Measurements from ENCODE around the gene GIGYF1. TPM values are rescaled to one million over a fixed set of nuclear protein-coding genes. Genes with fewer than 3 reads are reported as not detected.

Gene GIGYF1
- total and polyA plus RNA-seq, 5 donors from 2014 or later = 0.71 to 82.4 (median 0.76) TPM

DNA sequence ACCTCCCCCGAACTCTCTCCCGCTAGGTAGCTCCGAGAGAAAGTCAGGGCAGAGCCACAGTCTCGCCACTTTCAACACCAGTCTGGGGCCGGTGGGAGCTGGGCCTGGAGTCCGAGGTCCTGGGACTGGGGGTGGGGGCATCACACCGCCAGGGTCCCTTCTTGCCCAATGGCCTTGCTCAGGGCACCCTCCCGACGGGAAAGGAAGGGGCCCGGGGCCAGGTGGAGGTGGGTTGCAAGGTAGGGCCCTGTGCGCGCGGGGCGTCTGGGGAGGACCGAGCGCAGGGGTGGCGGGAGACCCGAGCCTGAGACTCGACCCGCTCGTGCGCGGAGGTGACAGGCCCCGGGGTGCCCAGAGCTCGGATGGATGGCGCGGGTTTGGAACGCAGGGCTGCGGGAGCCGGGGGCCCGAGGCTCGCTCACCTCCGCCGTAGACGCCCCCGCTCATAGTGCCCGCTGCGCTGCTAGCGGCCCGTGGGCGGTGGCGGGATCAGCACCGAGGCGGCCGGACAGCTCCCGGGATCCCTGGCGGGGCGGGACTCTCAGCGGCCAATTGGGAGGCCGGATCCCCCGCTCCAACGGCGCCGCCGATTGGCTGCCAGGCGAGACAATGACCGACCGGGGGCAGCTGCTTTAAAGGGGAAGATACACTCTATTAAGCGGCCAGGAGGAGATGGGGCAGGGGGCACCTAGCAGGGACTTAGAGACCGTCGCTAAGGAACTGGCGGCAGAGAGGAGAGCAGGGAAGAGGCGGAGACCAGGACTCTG, 38.0 kb downstream of the GIGYF1 start, which contains the start of gene ACTL6B:
TSS of gene ACTL6B (minus strand) at position 541 of the 767 bp plus-strand sequence. CDS start at position 447, 94 bp downstream.
- peaks cover 18% of the 10 kb centered on the region for H3K27me3 ChIP-seq (ENCODE audit: control insufficient read depth, insufficient read depth, low read length)
- peaks cover 0 to 4% (median 3%) of the 10 kb centered on the region in 4 donors for H3K4me1 Mint-ChIP-seq
- H3K27ac Mint-ChIP-seq = peak within 1 kb of the TSS in 1 of 3 donors; percentile 63
- no peaks in the 10 kb centered on the region for H3K9me3 ChIP-seq (ENCODE audit: control insufficient read depth in 2 of 2, low read length in 2 of 2)
- peaks cover 9% of the 10 kb centered on the region for H3K4me1 ChIP-seq (ENCODE audit: control insufficient read depth, insufficient read depth, low read length, poor library complexity, severe bottlenecking)
- H3K9me3 Mint-ChIP-seq = peaks cover 0 to 4% (median 0%) of the 10 kb centered on the region in 7 donors
- H3K27ac ChIP-seq (ENCODE audit: insufficient read depth, low read length, poor library complexity, severe bottlenecking) = no peak within 1 kb of the TSS
- peaks cover 71% of the 10 kb centered on the region for H3K27me3 Mint-ChIP-seq
- peak in 2 of 3 donors; percentile 47 to 62 for DNase-seq
- ATAC-seq (ENCODE audit: low read depth in 2 of 2) = no peak
- H3K36me3 ChIP-seq (ENCODE audit: control insufficient read depth, insufficient read depth, low read length) = no peaks in the 10 kb centered on the region
- H3K4me3 Mint-ChIP-seq = peak within 1 kb of the TSS in 1 of 4 donors; percentile 65
- no peaks in the 10 kb centered on the region for H3K36me3 Mint-ChIP-seq
- H3K4me3 ChIP-seq (ENCODE audit: low read depth, low read length) = no peak within 1 kb of the TSS

DNA sequence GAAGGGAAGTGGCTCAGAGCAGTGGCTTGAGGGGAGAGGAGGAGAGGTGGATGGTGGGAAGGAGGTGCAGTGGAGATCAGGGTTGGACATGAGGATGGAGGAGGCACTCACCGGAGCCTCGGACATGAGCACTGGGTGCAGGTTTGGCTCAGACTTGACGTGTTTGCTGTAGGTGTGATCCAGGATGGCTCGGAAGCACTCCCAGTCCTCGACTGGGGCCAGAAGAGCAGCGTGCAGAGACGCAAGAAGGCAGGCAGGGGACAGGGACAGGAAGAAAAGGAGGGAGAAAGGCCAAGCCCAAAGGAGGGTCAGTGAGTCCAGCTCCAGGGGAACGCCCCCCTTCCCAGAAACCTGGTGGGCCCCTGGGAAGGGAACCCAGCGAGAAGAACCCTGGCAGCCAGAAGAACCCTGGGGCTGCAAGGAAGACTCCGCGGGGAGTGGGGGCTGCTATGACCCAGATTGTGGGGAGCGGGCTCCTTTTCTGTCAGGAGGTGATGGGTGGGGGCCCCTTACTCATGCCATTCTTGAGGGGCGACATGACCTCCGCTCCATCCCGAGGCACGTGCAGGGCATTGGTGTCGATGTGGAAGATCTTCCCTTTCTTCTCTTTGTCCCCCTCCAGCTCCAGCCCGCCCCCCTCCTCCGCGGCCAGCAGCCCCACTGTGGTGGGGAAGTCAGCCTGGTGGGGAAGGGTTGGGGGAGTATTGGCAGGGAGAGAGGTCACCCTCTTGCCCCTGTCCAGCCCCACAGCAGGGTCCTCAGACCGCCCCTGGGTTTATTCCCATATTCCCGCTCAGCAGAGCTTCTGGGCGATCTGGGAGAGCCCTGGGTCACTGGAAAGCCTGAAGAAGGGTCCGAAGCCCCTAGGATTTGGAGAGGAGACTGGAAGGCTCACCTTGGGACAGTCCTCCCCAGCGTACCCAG, 38.9 kb downstream of the GIGYF1 start:
- no peaks in the 10 kb centered on the region for H3K36me3 ChIP-seq (ENCODE audit: control insufficient read depth, insufficient read depth, low read length)
- peaks cover 18% of the 10 kb centered on the region for H3K27me3 ChIP-seq (ENCODE audit: control insufficient read depth, insufficient read depth, low read length)
- H3K27ac Mint-ChIP-seq = peak overlapping the region in 1 of 3 donors; percentile 48
- H3K4me1 ChIP-seq (ENCODE audit: control insufficient read depth, insufficient read depth, low read length, poor library complexity, severe bottlenecking) = peaks cover 9% of the 10 kb centered on the region
- no peak for ATAC-seq (ENCODE audit: low read depth in 2 of 2)
- peaks cover 0 to 6% (median 0%) of the 10 kb centered on the region in 7 donors for H3K9me3 Mint-ChIP-seq
- no peak overlapping the region for H3K27ac ChIP-seq (ENCODE audit: insufficient read depth, low read length, poor library complexity, severe bottlenecking)
- H3K4me3 Mint-ChIP-seq = no peak overlapping the region
- H3K27me3 Mint-ChIP-seq = peaks cover 66% of the 10 kb centered on the region
- H3K9me3 ChIP-seq (ENCODE audit: control insufficient read depth in 2 of 2, low read length in 2 of 2) = no peaks in the 10 kb centered on the region
- peaks cover 0 to 9% (median 3%) of the 10 kb centered on the region in 4 donors for H3K4me1 Mint-ChIP-seq
- no peaks in the 10 kb centered on the region for H3K36me3 Mint-ChIP-seq
- no peak overlapping the region for H3K4me3 ChIP-seq (ENCODE audit: low read depth, low read length)
- DNase-seq = no peak

DNA sequence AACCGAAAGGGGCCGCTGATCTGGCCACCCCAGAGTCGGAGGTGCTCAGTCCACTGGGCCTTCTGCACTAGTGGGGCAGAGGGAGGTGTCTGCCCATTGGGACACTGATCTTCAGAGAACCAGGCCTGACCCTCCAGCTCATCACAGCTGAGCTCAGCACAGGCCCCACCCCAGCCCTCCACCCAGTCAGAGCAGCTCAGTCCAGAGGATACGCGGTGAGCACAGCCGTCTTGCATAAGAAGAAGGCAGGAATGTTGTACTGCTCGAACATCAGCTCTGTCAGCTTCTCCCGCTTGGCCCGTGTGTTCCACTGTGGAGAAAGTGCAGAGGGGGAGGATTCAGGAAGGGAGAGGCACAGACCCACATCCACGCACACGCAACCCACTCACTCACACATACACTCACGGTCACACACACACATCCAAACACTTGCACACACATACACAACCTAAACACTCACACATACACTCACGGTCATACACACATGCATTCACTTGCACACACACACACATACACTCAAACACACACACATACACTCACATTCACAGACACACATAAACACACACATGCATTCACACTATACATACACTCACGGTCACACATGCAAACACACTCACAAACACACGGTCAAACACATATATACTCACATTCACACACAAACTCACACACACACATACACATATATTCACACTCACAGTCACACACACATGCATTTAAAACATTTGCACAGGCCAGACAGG, 44.1 kb downstream of the GIGYF1 start:
- DNase-seq (no peak), ATAC-seq (ENCODE audit: low read depth in 2 of 2) (no peak)
- Mint-ChIP-seq H3K27ac (no peak overlapping the region), H3K4me3 (peak overlapping the region in 1 of 4 donors; percentile 15), H3K4me1 (peaks cover 0 to 11% (median 3%) of the 10 kb centered on the region in 4 donors), H3K36me3 (no peaks in the 10 kb centered on the region), H3K27me3 (peaks cover 30% of the 10 kb centered on the region), H3K9me3 (peaks cover 0 to 2% (median 0%) of the 10 kb centered on the region in 7 donors)
- H3K27ac ChIP-seq (ENCODE audit: insufficient read depth, low read length, poor library complexity, severe bottlenecking) = no peak overlapping the region
- H3K4me3 ChIP-seq (ENCODE audit: low read depth, low read length) = no peak overlapping the region
- H3K4me1 ChIP-seq (ENCODE audit: control insufficient read depth, insufficient read depth, low read length, poor library complexity, severe bottlenecking) = no peaks in the 10 kb centered on the region
- no peaks in the 10 kb centered on the region for H3K36me3 ChIP-seq (ENCODE audit: control insufficient read depth, insufficient read depth, low read length)
- no peaks in the 10 kb centered on the region for H3K9me3 ChIP-seq (ENCODE audit: control insufficient read depth in 2 of 2, low read length in 2 of 2)
- H3K27me3 ChIP-seq (ENCODE audit: control insufficient read depth, insufficient read depth, low read length) = peaks cover 10% of the 10 kb centered on the region

DNA sequence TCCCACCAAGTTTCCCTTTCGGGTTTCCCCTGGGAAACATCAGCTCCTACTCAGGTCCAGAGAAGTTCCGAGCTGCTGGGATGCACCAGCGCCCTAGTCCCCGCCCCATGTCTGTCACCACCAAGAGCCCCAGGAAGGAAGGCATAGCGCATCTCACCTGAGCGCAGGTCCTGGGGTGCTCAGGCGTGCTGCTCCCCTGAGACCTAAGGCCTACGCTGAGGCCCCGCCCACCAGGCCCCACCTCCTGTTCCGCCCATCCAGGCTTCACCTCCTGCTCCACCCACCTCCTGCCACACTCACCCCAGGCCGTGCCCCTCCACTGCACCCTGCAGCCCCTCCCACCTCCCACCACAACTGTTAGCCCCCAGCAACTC, 51.5 kb downstream of the GIGYF1 start:
- Histone ChIP-seq H3K27me3 (ENCODE audit: control insufficient read depth, insufficient read depth, low read length) (no peaks in the 10 kb centered on the region), H3K9me3 (ENCODE audit: control insufficient read depth in 2 of 2, low read length in 2 of 2) (no peaks in the 10 kb centered on the region), H3K4me3 (ENCODE audit: low read depth, low read length) (no peak overlapping the region), H3K4me1 (ENCODE audit: control insufficient read depth, insufficient read depth, low read length, poor library complexity, severe bottlenecking) (no peaks in the 10 kb centered on the region), H3K27ac (ENCODE audit: insufficient read depth, low read length, poor library complexity, severe bottlenecking) (no peak overlapping the region), H3K36me3 (ENCODE audit: control insufficient read depth, insufficient read depth, low read length) (no peaks in the 10 kb centered on the region)
- H3K4me1 Mint-ChIP-seq = peaks cover 0 to 4% (median 0%) of the 10 kb centered on the region in 4 donors
- H3K27me3 Mint-ChIP-seq = peaks cover 5% of the 10 kb centered on the region
- H3K27ac Mint-ChIP-seq = no peak overlapping the region
- no peaks in the 10 kb centered on the region for H3K9me3 Mint-ChIP-seq
- no peak overlapping the region for H3K4me3 Mint-ChIP-seq
- ATAC-seq (ENCODE audit: low read depth in 2 of 2) (peak in 1 of 2 donors; percentile 28), DNase-seq (peak in 1 of 3 donors; percentile 46)
- no peaks in the 10 kb centered on the region for H3K36me3 Mint-ChIP-seq

DNA sequence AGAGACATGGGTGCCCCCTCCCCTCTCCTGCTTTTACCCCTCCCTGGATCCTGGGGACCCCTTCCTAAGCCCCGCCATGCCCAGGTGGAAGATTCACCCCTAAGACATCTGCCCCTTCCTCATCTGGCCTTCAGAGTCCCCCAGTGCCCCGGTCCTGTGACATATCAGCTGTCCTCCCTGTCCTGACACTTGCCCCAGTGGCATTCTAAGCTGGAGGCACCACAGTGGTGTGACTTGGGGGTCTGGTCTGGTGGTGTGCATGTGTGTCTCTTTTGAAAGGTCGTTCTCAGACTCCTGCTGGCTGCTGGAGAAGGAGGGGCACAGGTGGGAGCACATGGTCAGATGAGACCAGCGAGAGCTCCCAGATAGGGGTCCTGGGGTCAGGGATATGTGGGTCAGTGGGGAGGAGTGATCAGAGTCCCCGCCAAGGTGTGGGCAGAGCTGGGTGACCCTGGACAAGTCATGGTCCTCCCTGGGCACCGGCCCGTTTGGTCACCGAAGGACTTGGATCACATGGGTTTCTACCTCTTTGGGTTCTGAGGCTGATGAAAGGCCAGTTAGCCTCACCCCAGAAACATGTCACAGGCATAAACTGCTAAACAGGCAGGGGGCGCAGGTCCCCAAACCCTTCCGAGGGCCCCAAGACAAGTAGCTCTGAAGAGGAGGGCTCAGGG, 52.1 kb downstream of the GIGYF1 start:
- Mint-ChIP-seq H3K27ac (no peak overlapping the region), H3K9me3 (no peaks in the 10 kb centered on the region), H3K27me3 (peaks cover 5% of the 10 kb centered on the region), H3K4me1 (peaks cover 0 to 4% (median 0%) of the 10 kb centered on the region in 4 donors), H3K4me3 (no peak overlapping the region), H3K36me3 (no peaks in the 10 kb centered on the region)
- no peaks in the 10 kb centered on the region for H3K36me3 ChIP-seq (ENCODE audit: control insufficient read depth, insufficient read depth, low read length)
- H3K4me3 ChIP-seq (ENCODE audit: low read depth, low read length) = no peak overlapping the region
- no peaks in the 10 kb centered on the region for H3K4me1 ChIP-seq (ENCODE audit: control insufficient read depth, insufficient read depth, low read length, poor library complexity, severe bottlenecking)
- ATAC-seq (ENCODE audit: low read depth in 2 of 2) (no peak), DNase-seq (no peak)
- no peak overlapping the region for H3K27ac ChIP-seq (ENCODE audit: insufficient read depth, low read length, poor library complexity, severe bottlenecking)
- H3K27me3 ChIP-seq (ENCODE audit: control insufficient read depth, insufficient read depth, low read length) = no peaks in the 10 kb centered on the region
- no peaks in the 10 kb centered on the region for H3K9me3 ChIP-seq (ENCODE audit: control insufficient read depth in 2 of 2, low read length in 2 of 2)

DNA sequence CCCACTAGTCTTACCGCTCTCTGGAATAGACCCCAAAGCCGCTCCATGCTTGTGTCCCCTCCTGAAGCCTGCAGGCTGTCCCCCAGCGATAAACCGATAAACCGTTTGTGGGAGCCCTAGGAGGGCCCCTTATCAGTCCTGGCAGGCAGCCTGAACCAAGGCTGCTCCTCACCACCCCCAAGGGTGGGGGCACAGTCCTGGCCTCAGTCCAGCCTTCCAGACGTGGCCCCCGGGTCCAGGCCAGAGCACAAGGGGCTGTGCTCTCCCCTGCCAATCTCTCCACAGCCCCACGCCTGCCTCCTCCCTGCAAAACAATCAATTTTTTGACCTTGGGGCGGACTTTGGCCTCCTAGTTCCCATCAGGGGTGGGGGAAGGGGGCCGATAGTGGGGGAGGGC, 52.6 kb downstream of the GIGYF1 start, which contains the start of gene TFR2:
TSS of gene TFR2 (minus strand) at position 90 of the 397 bp plus-strand sequence. CDS start at position 47, 43 bp downstream.
- no peak within 1 kb of the TSS for H3K27ac Mint-ChIP-seq

More for the DNA sequence above, 52.6 kb downstream of the GIGYF1 start, which contains the start of gene TFR2:
- Histone ChIP-seq H3K4me3 (ENCODE audit: low read depth, low read length) (no peak within 1 kb of the TSS), H3K4me1 (ENCODE audit: control insufficient read depth, insufficient read depth, low read length, poor library complexity, severe bottlenecking) (no peaks in the 10 kb centered on the region), H3K27me3 (ENCODE audit: control insufficient read depth, insufficient read depth, low read length) (no peaks in the 10 kb centered on the region), H3K27ac (ENCODE audit: insufficient read depth, low read length, poor library complexity, severe bottlenecking) (no peak within 1 kb of the TSS), H3K9me3 (ENCODE audit: control insufficient read depth in 2 of 2, low read length in 2 of 2) (no peaks in the 10 kb centered on the region), H3K36me3 (ENCODE audit: control insufficient read depth, insufficient read depth, low read length) (no peaks in the 10 kb centered on the region)
- Mint-ChIP-seq H3K27me3 (peaks cover 5% of the 10 kb centered on the region), H3K9me3 (no peaks in the 10 kb centered on the region), H3K36me3 (no peaks in the 10 kb centered on the region), H3K4me3 (no peak within 1 kb of the TSS), H3K4me1 (peaks cover 0 to 4% (median 0%) of the 10 kb centered on the region in 4 donors)
- no peak for DNase-seq
- no peak for ATAC-seq (ENCODE audit: low read depth in 2 of 2)
